Measurements from ENCODE around the gene SLC25A30. TPM values are rescaled to one million over a fixed set of nuclear protein-coding genes. Genes with fewer than 3 reads are reported as not detected.

The SLC25A30 gene
- total and polyA plus RNA-seq, 9 of the 15 experiments (the other 6 are each of a cell fraction or from before 2014, with no cell fraction given), result 1.1 to 11.1 (median 5.6) TPM

- Histone ChIP-seq H3K4me2 (ENCODE audit: insufficient read depth, low read length) (no peak overlapping the region), H3K9me3 (replicated peaks; ENCODE audit: control insufficient read depth, insufficient read depth, low read depth, low read length) (no peaks in the 10 kb centered on the region), H3K4me1 (replicated peaks in 1 of 2; ENCODE audit: control insufficient read depth in 2 of 2, insufficient read depth in 2 of 2, low read length in 2 of 2) (no peaks in the 10 kb centered on the region), H3K79me2 (ENCODE audit: control insufficient read depth, insufficient read depth, low read length) (no peaks in the 10 kb centered on the region), H3K4me3 (no peak overlapping the region), H3K9me1 (ENCODE audit: control insufficient read depth, insufficient read depth, low read length) (no peaks in the 10 kb centered on the region), H3K36me3 (ENCODE audit: control insufficient read depth, insufficient read depth, low read length) (no peaks in the 10 kb centered on the region), H2AFZ (ENCODE audit: low read depth, low read length) (no peak overlapping the region), H3K27ac (ENCODE audit: extremely low read depth, low read depth, low read length) (no peak overlapping the region), H4K20me1 (replicated peaks; ENCODE audit: control insufficient read depth, insufficient read depth, low read length) (no peaks in the 10 kb centered on the region), H3K9ac (ENCODE audit: insufficient read depth in 1 of 2, low read depth in 2 of 2, low read length in 2 of 2) (no peak overlapping the region), H3K27me3 (ENCODE audit: control insufficient read depth in 2 of 2, insufficient read depth in 2 of 2, low read length in 2 of 2) (peaks cover 2 to 9% of the 10 kb centered on the region in 2 experiments; a peak in 4 of 5 replicates)
- TF ChIP-seq TARDBP (IDR thresholded peaks at IDR 0.05), result no peak
- no peak for TF ChIP-seq ZNF316 (IDR thresholded peaks at IDR 0.05)
- no peak for TF ChIP-seq E2F6 (IDR thresholded peaks at IDR 0.05; ENCODE audit: borderline replicate concordance in 1 of 2, extremely low read depth in 1 of 2, insufficient read depth in 1 of 2, insufficient read length in 1 of 2, low read depth in 1 of 2, low read length in 1 of 2, poor library complexity in 1 of 2, severe bottlenecking in 1 of 2)
- no peak for TF ChIP-seq RBM14 (IDR thresholded peaks at IDR 0.05; ENCODE audit: borderline replicate concordance, insufficient read depth, low read depth, low read length)
- TF ChIP-seq FOXO4 (CRISPR knock-in tag; IDR thresholded peaks at IDR 0.05), result no peak
- TF ChIP-seq ZNF239 (CRISPR knock-in tag; IDR thresholded peaks at IDR 0.05), result no peak
- no peak for TF ChIP-seq ZC3H4 (CRISPR knock-in tag; IDR thresholded peaks at IDR 0.05; ENCODE audit: borderline replicate concordance)
- TF ChIP-seq PTRF (tag; IDR thresholded peaks at IDR 0.05), result no peak
- no peak for TF ChIP-seq EP300 (IDR thresholded peaks at IDR 0.05; ENCODE audit: low read length)
- TF ChIP-seq ZBTB7A (IDR thresholded peaks at IDR 0.05; ENCODE audit: borderline replicate concordance, control insufficient read depth, low read depth, low read length), result no peak
- no peak for TF ChIP-seq ZNF431 (CRISPR knock-in tag; IDR thresholded peaks at IDR 0.05)
- TF ChIP-seq MLX (CRISPR knock-in tag; conservative IDR thresholded peaks at IDR 0.05), result no peak
- no peak for TF ChIP-seq ZNF778 (CRISPR knock-in tag; IDR thresholded peaks at IDR 0.05)
- TF ChIP-seq MYNN (IDR thresholded peaks at IDR 0.05), result no peak
- TF ChIP-seq MYNN (CRISPR knock-in tag; IDR thresholded peaks at IDR 0.05), result no peak
- TF ChIP-seq JUND (IDR thresholded peaks at IDR 0.05; ENCODE audit: borderline replicate concordance, low read depth, low read length), result no peak
- no peak for TF ChIP-seq JUND (tag; IDR thresholded peaks at IDR 0.05; ENCODE audit: borderline replicate concordance, low read depth, low read length)
- TF ChIP-seq HNRNPH1 (optimal IDR thresholded peaks at IDR 0.05; ENCODE audit: low read depth, low read length), result no peak
- TF ChIP-seq NCOA6 (IDR thresholded peaks at IDR 0.05), result no peak
- no peak for TF ChIP-seq ELF2 (CRISPR knock-in tag; IDR thresholded peaks at IDR 0.05)
- no peak for TF ChIP-seq ZNF695 (CRISPR knock-in tag; IDR thresholded peaks at IDR 0.05)
- TF ChIP-seq ZNF780A (CRISPR knock-in tag; IDR thresholded peaks at IDR 0.05), result no peak
- no peak for DNase-seq (ENCODE audit: extremely low read depth in 1 of 4, low spot score in 3 of 4)
- intact Hi-C loops (cut with micrococcal nuclease), result no loop called here
- ATAC-seq, result no peak
- WGBS (ENCODE audit: insufficient coverage, low coverage, missing lambda C conversion rate), result 17% methylated on average over 4 of the region's 4 CpGs
- POLR2A ChIA-PET, result interaction anchor here (0.7 kb wide), 1 partner anchor 10 kb away, joined by 3 read pairs; no protein-coding TSS in a partner anchor
- FAIRE-seq, result no peak
- no TSS peak for BruUV-seq (replicated peaks)
- in situ Hi-C loops (cut with MboI), result no loop called here
- CTCF ChIA-PET (ENCODE audit: low intra/inter-chr PET ratio), result no interaction called here
These were observed 33.1 kb upstream of the SLC25A30 start for GRCh38 chr13:45451282-45451681.

All from K562 (cell line).